ENCODE results near the gene ITGB1BP1. TPM values are rescaled to one million over a fixed set of nuclear protein-coding genes. Genes with fewer than 3 reads are reported as not detected.

ITGB1BP1 gene
- total and polyA plus RNA-seq, 9 of the 15 experiments (the other 6 are each of a cell fraction or from before 2014, with no cell fraction given): 37.8 to 95.3 (median 50.4) TPM

Other genes starting within 250 kb of the ITGB1BP1 start
- 2.1 and 2.3 TPM in 2 replicates for gene ASAP2, start 216.7 kb downstream of the ITGB1BP1 start, total RNA-seq (2014; rRNA removed)
- 3.0 and 3.1 TPM in 2 replicates for gene ASAP2, start 216.7 kb downstream of the ITGB1BP1 start, total RNA-seq (2014; rRNA removed; fragmentation: Illumina TruSeq; extraction: Trizol)
- 2.3 and 3.2 TPM in 2 replicates for gene ASAP2, start 216.7 kb downstream of the ITGB1BP1 start, total RNA-seq (2015; rRNA removed; fragmentation: Illumina TruSeq; extraction: Trizol)
- gene ASAP2, start 216.7 kb downstream of the ITGB1BP1 start, total RNA-seq (2021): 4.3 and 5.5 TPM in 2 replicates
- 3.1 and 8.7 TPM in 2 replicates for gene ASAP2, start 216.7 kb downstream of the ITGB1BP1 start, polyA plus RNA-seq (2011; rRNA removed)
- 2.4 and 3.2 TPM in 2 replicates for gene ASAP2, start 216.7 kb downstream of the ITGB1BP1 start, polyA plus RNA-seq (2014; fragmentation: Illumina TruSeq; extraction: Trizol)
- gene ASAP2, start 216.7 kb downstream of the ITGB1BP1 start, polyA plus RNA-seq (2014; fragmentation: Nextera tagmentation; extraction: Ambion mirVana): under 1 TPM; 0.06 to 0.07 TPM
- 2.2 and 3.3 TPM in 2 replicates for gene ASAP2, start 216.7 kb downstream of the ITGB1BP1 start, polyA plus RNA-seq (2014; rRNA removed)
- 59.8 and 79.0 TPM in 2 replicates for gene CPSF3, start 126 bp upstream of the ITGB1BP1 start, total RNA-seq (2014; rRNA removed)
- gene CPSF3, start 126 bp upstream of the ITGB1BP1 start, total RNA-seq (2014; rRNA removed; fragmentation: Illumina TruSeq; extraction: Trizol): 117 and 123 TPM in 2 replicates
- 115 and 121 TPM in 2 replicates for gene CPSF3, start 126 bp upstream of the ITGB1BP1 start, total RNA-seq (2015; rRNA removed; fragmentation: Illumina TruSeq; extraction: Trizol)
- gene CPSF3, start 126 bp upstream of the ITGB1BP1 start, total RNA-seq (2021): 77.2 and 80.7 TPM in 2 replicates
- 44.1 and 59.3 TPM in 2 replicates for gene CPSF3, start 126 bp upstream of the ITGB1BP1 start, polyA plus RNA-seq (2011; rRNA removed)
- 94.5 and 105 TPM in 2 replicates for gene CPSF3, start 126 bp upstream of the ITGB1BP1 start, polyA plus RNA-seq (2014; fragmentation: Illumina TruSeq; extraction: Trizol)
- 100 to 1,000 TPM in 1 of 2 experiments, 10 to 100 TPM in 1; 98.4 to 151 TPM for gene CPSF3, start 126 bp upstream of the ITGB1BP1 start, polyA plus RNA-seq (2014; fragmentation: Nextera tagmentation; extraction: Ambion mirVana)
- gene CPSF3, start 126 bp upstream of the ITGB1BP1 start, polyA plus RNA-seq (2014; rRNA removed): 54.2 and 55.0 TPM in 2 replicates
- 0.50 TPM in 1 of 2 replicates, not detected in the other for gene IAH1, start 51.0 kb upstream of the ITGB1BP1 start, total RNA-seq (2014; rRNA removed)
- gene IAH1, start 51.0 kb upstream of the ITGB1BP1 start, total RNA-seq (2014; rRNA removed; fragmentation: Illumina TruSeq; extraction: Trizol): 0.15 TPM in 1 of 2 replicates, not detected in the other
- not detected in 2 replicates for gene IAH1, start 51.0 kb upstream of the ITGB1BP1 start, total RNA-seq (2015; rRNA removed; fragmentation: Illumina TruSeq; extraction: Trizol)
- 0.13 and 0.22 TPM in 2 replicates for gene IAH1, start 51.0 kb upstream of the ITGB1BP1 start, total RNA-seq (2021)
- gene IAH1, start 51.0 kb upstream of the ITGB1BP1 start, polyA plus RNA-seq (2011; rRNA removed): not detected in 2 replicates
- not detected in 2 replicates for gene IAH1, start 51.0 kb upstream of the ITGB1BP1 start, polyA plus RNA-seq (2014; fragmentation: Illumina TruSeq; extraction: Trizol)
- 10 to 100 TPM; 13.0 to 19.3 TPM for gene IAH1, start 51.0 kb upstream of the ITGB1BP1 start, polyA plus RNA-seq (2014; fragmentation: Nextera tagmentation; extraction: Ambion mirVana)
- 0.04 TPM in 2 replicates for gene IAH1, start 51.0 kb upstream of the ITGB1BP1 start, polyA plus RNA-seq (2014; rRNA removed)
- gene ADAM17, start 132.3 kb upstream of the ITGB1BP1 start, total RNA-seq (2014; rRNA removed): 19.0 and 19.6 TPM in 2 replicates
- gene ADAM17, start 132.3 kb upstream of the ITGB1BP1 start, total RNA-seq (2014; rRNA removed; fragmentation: Illumina TruSeq; extraction: Trizol): 28.1 and 33.7 TPM in 2 replicates
- 27.1 and 28.5 TPM in 2 replicates for gene ADAM17, start 132.3 kb upstream of the ITGB1BP1 start, total RNA-seq (2015; rRNA removed; fragmentation: Illumina TruSeq; extraction: Trizol)
- 27.9 and 30.0 TPM in 2 replicates for gene ADAM17, start 132.3 kb upstream of the ITGB1BP1 start, total RNA-seq (2021)
- gene ADAM17, start 132.3 kb upstream of the ITGB1BP1 start, polyA plus RNA-seq (2011; rRNA removed): 11.8 and 12.8 TPM in 2 replicates
- gene ADAM17, start 132.3 kb upstream of the ITGB1BP1 start, polyA plus RNA-seq (2014; fragmentation: Illumina TruSeq; extraction: Trizol): 21.5 and 22.1 TPM in 2 replicates
- gene ADAM17, start 132.3 kb upstream of the ITGB1BP1 start, polyA plus RNA-seq (2014; fragmentation: Nextera tagmentation; extraction: Ambion mirVana): 1 to 10 TPM; 5.8 to 7.8 TPM
- gene ADAM17, start 132.3 kb upstream of the ITGB1BP1 start, polyA plus RNA-seq (2014; rRNA removed): 15.2 and 16.4 TPM in 2 replicates
- 97.7 and 108 TPM in 2 replicates for gene YWHAQ, start 207.5 kb upstream of the ITGB1BP1 start, total RNA-seq (2014; rRNA removed)
- 276 and 301 TPM in 2 replicates for gene YWHAQ, start 207.5 kb upstream of the ITGB1BP1 start, total RNA-seq (2014; rRNA removed; fragmentation: Illumina TruSeq; extraction: Trizol)
- gene YWHAQ, start 207.5 kb upstream of the ITGB1BP1 start, total RNA-seq (2015; rRNA removed; fragmentation: Illumina TruSeq; extraction: Trizol): 191 and 203 TPM in 2 replicates
- gene YWHAQ, start 207.5 kb upstream of the ITGB1BP1 start, total RNA-seq (2021): 263 and 267 TPM in 2 replicates
- 245 and 359 TPM in 2 replicates for gene YWHAQ, start 207.5 kb upstream of the ITGB1BP1 start, polyA plus RNA-seq (2011; rRNA removed)
- 218 and 243 TPM in 2 replicates for gene YWHAQ, start 207.5 kb upstream of the ITGB1BP1 start, polyA plus RNA-seq (2014; fragmentation: Illumina TruSeq; extraction: Trizol)
- gene YWHAQ, start 207.5 kb upstream of the ITGB1BP1 start, polyA plus RNA-seq (2014; fragmentation: Nextera tagmentation; extraction: Ambion mirVana): 10 to 100 TPM; 63.1 to 79.2 TPM
- 151 and 178 TPM in 2 replicates for gene YWHAQ, start 207.5 kb upstream of the ITGB1BP1 start, polyA plus RNA-seq (2014; rRNA removed)